DND-41 (cell line): ENCODE data around the gene CRYM.
"Not testable (repeated sequence)": the region's sequence is repeated elsewhere in the genome, so short reads cannot be mapped to it uniquely, and the experiment has no call there.

Source experiments
- ATAC-seq: fragments of 200-7000 bp; cut with Tn5 transposase; 3 replicates; pipeline ENCODE4 v1.9.1; 2021; ENCODE audit warnings: low read depth; ENCODE audit not compliant: insufficient read depth
- DNase-seq: peaks from one replicate; pipeline ENCODE4 v3.0.0-alpha.2; 2020
- H2AFZ ChIP-seq: 2 replicates; pipeline ENCODE4 v1.6.0; 2012; ENCODE audit warnings: low read depth, low read length
- H3K27ac ChIP-seq: 2 replicates; pipeline ENCODE4 v1.5.1; 2012; ENCODE audit warnings: low read length, inconsistent platforms
- H3K27me3 ChIP-seq: fragments of 200-600 bp; sonication (generic); 2 replicates; pipeline ENCODE4 v1.6.0; 2012; ENCODE audit warnings: low read length, mild to moderate bottlenecking, inconsistent platforms; ENCODE audit not compliant: insufficient read depth, poor library complexity
- H3K36me3 ChIP-seq: 2 replicates; pipeline ENCODE4 v1.5.1; 2012; ENCODE audit warnings: low read length, inconsistent platforms; ENCODE audit not compliant: insufficient read depth
- H3K4me1 ChIP-seq: 2 replicates; pipeline ENCODE4 v1.5.1; 2012; ENCODE audit warnings: mild to moderate bottlenecking, low read length; ENCODE audit not compliant: insufficient read depth
- H3K4me2 ChIP-seq: 2 replicates; pipeline ENCODE4 v1.6.0; 2012; ENCODE audit warnings: mild to moderate bottlenecking, moderate library complexity, low read length, inconsistent platforms; ENCODE audit not compliant: insufficient read depth
- H3K4me3 ChIP-seq, 2 experiments: fragments of 200-600 bp in 1 of 2; shearing (Covaris generic) in 1 of 2; 2 replicates each; pipeline ENCODE4 v1.5.1; 2012 to 2016; ENCODE audit warnings: inconsistent platforms in 2 of 2, low read length in 2 of 2, mild to moderate bottlenecking in 2 of 2, low read depth in 1 of 2, moderate library complexity in 1 of 2
- H3K79me2 ChIP-seq: 2 replicates; pipeline ENCODE4 v1.6.0; 2012; ENCODE audit warnings: low read length, inconsistent platforms; ENCODE audit not compliant: insufficient read depth
- H3K9ac ChIP-seq: 2 replicates; pipeline ENCODE4 v1.6.0; 2012; ENCODE audit warnings: low read depth, mild to moderate bottlenecking, inconsistent platforms, low read length, moderate library complexity
- H3K9me3 ChIP-seq: 2 replicates; pipeline ENCODE4 v1.5.1; 2012; ENCODE audit warnings: low read length, moderate library complexity, mild to moderate bottlenecking, inconsistent platforms; ENCODE audit not compliant: insufficient read depth, severe bottlenecking
- H4K20me1 ChIP-seq: 2 replicates; pipeline ENCODE4 v1.6.0; 2012; ENCODE audit warnings: low read length; ENCODE audit not compliant: insufficient read depth
- EZH2 ChIP-seq: IDR thresholded peaks from 3 replicates; pipeline ENCODE4 v1.6.1; 2012; ENCODE audit warnings: borderline replicate concordance, low read depth, mild to moderate bottlenecking, moderate library complexity, low read length, inconsistent platforms; ENCODE audit not compliant: severe bottlenecking
- TF ChIP-seq, protein P1 (sequence below): IDR thresholded peaks from 2 replicates; pipeline ENCODE4 v1.5.1; 2012; ENCODE audit warnings: borderline replicate concordance, low read length, moderate library complexity, mild to moderate bottlenecking; ENCODE audit not compliant: poor library complexity, severe bottlenecking; ENCODE audit errors: extremely low read depth

Gene CRYM

DNA sequence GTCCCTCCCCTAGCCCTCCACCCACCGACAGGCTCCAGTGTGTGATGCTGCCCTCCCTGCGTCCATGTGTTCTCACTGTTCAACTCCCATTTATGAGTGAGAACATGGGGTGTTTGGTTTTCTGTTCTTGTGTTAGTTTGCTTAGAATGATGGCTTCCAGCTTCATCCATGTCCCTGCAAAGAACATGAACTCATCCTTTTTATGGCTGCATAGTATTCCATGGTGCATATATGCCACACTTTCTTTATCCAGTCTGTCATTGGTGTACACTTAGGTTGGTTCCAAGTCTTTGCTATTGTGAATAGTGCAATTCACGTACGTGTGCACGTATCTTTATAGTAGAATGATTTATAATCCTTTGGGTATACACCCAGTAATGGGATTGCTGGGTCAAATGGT, 28.6 kb upstream of the CRYM start:
- H3K9ac ChIP-seq, H3K27me3 ChIP-seq, H3K79me2 ChIP-seq, H3K4me1 ChIP-seq, DNase-seq, H2AFZ ChIP-seq, H4K20me1 ChIP-seq, H3K27ac ChIP-seq, H3K36me3 ChIP-seq, H3K4me2 ChIP-seq, H3K4me3 ChIP-seq, H3K9me3 ChIP-seq, ATAC-seq: not testable (repeated sequence)

DNA sequence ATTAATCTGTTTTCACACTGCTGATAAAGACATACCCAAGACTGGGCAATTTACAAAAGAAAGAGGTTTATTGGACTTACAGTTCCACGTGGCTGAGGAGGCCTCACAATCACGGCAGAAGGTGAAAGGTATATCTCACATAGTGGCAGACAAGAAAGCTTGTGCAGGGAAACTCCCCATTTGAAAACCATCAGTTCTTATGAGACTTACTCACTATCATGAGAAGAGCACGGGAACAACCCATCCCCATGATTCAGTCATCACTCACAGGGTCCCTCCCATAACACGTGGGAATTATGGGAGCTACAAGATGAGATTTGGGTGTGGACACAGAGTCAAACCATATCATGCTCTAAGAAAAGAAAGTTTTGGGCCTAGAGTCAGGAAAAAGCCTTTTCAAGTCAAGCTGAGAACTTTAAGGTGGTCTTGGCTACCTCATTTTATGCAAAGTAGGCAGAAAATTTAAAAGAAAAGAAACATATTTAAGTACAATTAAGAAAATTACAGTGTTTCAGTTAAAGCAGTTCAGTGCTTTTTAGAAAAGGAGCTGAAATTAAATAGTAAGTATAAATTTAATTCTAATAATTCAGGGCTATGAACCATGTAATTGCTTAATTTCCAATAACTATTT, 24.9 kb upstream of the CRYM start:
- Histone ChIP-seq H4K20me1 (no peaks in the 10 kb centered on the region), H3K4me2 (no peak overlapping the region), H3K9ac (no peak overlapping the region), H3K4me1 (peaks cover 26% of the 10 kb centered on the region), H2AFZ (no peak overlapping the region), H3K36me3 (no peaks in the 10 kb centered on the region), H3K79me2 (no peaks in the 10 kb centered on the region), H3K27me3 (no peaks in the 10 kb centered on the region), H3K4me3 (no peak overlapping the region), H3K27ac (no peak overlapping the region), H3K9me3 (no peaks in the 10 kb centered on the region)
- ATAC-seq (no peak), DNase-seq (no peak)
- TF ChIP-seq, protein P1, sequence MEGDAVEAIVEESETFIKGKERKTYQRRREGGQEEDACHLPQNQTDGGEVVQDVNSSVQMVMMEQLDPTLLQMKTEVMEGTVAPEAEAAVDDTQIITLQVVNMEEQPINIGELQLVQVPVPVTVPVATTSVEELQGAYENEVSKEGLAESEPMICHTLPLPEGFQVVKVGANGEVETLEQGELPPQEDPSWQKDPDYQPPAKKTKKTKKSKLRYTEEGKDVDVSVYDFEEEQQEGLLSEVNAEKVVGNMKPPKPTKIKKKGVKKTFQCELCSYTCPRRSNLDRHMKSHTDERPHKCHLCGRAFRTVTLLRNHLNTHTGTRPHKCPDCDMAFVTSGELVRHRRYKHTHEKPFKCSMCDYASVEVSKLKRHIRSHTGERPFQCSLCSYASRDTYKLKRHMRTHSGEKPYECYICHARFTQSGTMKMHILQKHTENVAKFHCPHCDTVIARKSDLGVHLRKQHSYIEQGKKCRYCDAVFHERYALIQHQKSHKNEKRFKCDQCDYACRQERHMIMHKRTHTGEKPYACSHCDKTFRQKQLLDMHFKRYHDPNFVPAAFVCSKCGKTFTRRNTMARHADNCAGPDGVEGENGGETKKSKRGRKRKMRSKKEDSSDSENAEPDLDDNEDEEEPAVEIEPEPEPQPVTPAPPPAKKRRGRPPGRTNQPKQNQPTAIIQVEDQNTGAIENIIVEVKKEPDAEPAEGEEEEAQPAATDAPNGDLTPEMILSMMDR = no peak
- TF ChIP-seq EZH2 = no peak

DNA sequence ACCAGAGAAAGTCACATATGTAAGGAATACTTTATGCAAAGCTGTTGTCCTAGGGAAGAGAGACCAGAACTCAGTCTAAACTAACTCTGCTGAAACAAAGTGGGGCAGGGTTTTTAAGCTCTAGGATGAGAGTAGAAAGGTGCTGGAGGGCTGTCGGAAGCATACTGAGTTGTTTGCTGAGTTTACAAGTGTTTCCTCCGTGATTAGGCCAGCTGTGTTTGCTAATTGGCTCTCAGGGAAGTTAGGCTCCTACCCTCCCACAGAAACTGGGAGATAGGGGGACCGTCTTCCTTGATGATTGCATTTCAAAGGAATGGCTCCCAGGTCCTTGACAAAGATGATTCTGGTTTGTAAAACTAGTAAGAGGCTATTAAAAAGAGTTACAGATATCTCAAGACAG, 24.4 kb upstream of the CRYM start:
- TF ChIP-seq EZH2 = no peak
- TF ChIP-seq, protein P1 = no peak
- DNase-seq (no peak), ATAC-seq (no peak)
- peaks cover 26% of the 10 kb centered on the region for H3K4me1 ChIP-seq
- peak overlapping the region; percentile 96 for H3K4me2 ChIP-seq
- no peaks in the 10 kb centered on the region for H3K27me3 ChIP-seq
- H3K9ac ChIP-seq = peak overlapping the region; percentile 63
- H4K20me1 ChIP-seq = no peaks in the 10 kb centered on the region
- no peaks in the 10 kb centered on the region for H3K9me3 ChIP-seq
- H3K4me3 ChIP-seq = peak overlapping the region in 1 of 2 experiments; percentile 85; a peak in 2 of 4 replicates
- no peaks in the 10 kb centered on the region for H3K79me2 ChIP-seq
- no peak overlapping the region for H3K27ac ChIP-seq
- H3K36me3 ChIP-seq = no peaks in the 10 kb centered on the region
- H2AFZ ChIP-seq = peak overlapping the region; percentile 90

DNA sequence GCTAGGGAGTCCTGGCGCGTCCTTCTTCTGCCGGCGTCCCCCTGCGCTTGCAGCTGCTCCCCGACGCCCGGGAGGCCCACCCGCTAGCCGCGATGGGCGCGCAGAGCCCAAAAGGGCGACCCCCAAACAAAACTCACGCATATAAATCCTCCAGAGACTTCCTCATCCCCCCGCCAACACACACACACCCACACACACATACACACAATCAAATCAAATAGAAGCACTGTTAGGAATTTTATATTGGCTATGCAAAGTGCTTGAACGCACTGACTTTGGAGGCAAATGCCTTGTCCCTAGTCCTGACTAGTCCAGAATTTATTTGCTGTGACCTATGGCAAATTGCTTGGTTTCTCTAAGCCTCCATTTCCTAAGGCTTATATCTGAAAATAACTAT, 23.8 kb upstream of the CRYM start:
- DNase-seq (no peak), ATAC-seq (no peak)
- Histone ChIP-seq H3K36me3 (no peaks in the 10 kb centered on the region), H3K4me1 (peaks cover 26% of the 10 kb centered on the region), H3K27me3 (no peaks in the 10 kb centered on the region), H3K9ac (peak overlapping the region; percentile 63), H3K27ac (no peak overlapping the region; the same call in 1 of the 2 replicates), H3K4me2 (peak overlapping the region; percentile 96), H3K4me3 (peak overlapping the region; percentile 29 to 85; a peak in 3 of 4 replicates), H4K20me1 (no peaks in the 10 kb centered on the region), H3K9me3 (no peaks in the 10 kb centered on the region), H2AFZ (peak overlapping the region; percentile 90), H3K79me2 (no peaks in the 10 kb centered on the region)
- TF ChIP-seq, protein P1 = no peak
- TF ChIP-seq EZH2 = peak; percentile 24
